Mesenchymal stem cell (in vitro differentiated cells and primary cell): ENCODE results near the gene TMEM81.

ENCODE experiments used
- DNase-seq: peaks from one replicate; pipeline ENCODE4 v3.0.0-alpha.2; 2013
- H2AFZ ChIP-seq: one replicate; pipeline ENCODE4 v1.6.1; 2013; ENCODE audit warnings: low read depth, mild to moderate bottlenecking, control low read depth, inconsistent platforms, low read length, moderate library complexity
- H2AK5ac ChIP-seq: 2 replicates; pipeline ENCODE4 v1.6.1; 2013; ENCODE audit warnings: low read length, moderate library complexity, mild to moderate bottlenecking, inconsistent platforms; ENCODE audit not compliant: severe bottlenecking
- H2BK120ac ChIP-seq: one replicate; pipeline ENCODE4 v1.6.1; 2013; ENCODE audit warnings: low read depth, mild to moderate bottlenecking, inconsistent platforms, low read length, moderate library complexity
- H2BK12ac ChIP-seq, 2 experiments: one replicate each; pipeline ENCODE4 v1.6.1; 2013; ENCODE audit warnings: inconsistent platforms in 2 of 2, low read length in 2 of 2, mild to moderate bottlenecking in 2 of 2, moderate library complexity in 2 of 2, control low read depth in 1 of 2
- H2BK15ac ChIP-seq: one replicate; pipeline ENCODE4 v1.6.1; 2013; ENCODE audit warnings: mild to moderate bottlenecking, low read depth, inconsistent platforms; ENCODE audit not compliant: poor library complexity, severe bottlenecking
- H2BK5ac ChIP-seq: 2 replicates; pipeline ENCODE4 v1.6.1; 2013; ENCODE audit warnings: low read depth, mild to moderate bottlenecking, low read length, control low read depth, inconsistent platforms; ENCODE audit not compliant: poor library complexity, severe bottlenecking
- H3K14ac ChIP-seq, 2 experiments: one replicate each; pipeline ENCODE4 v1.6.1; 2013; ENCODE audit warnings: inconsistent platforms in 2 of 2, low read length in 2 of 2, control low read depth in 1 of 2, mild to moderate bottlenecking in 1 of 2, moderate library complexity in 1 of 2
- H3K18ac ChIP-seq, 2 experiments: one replicate each; pipeline ENCODE4 v1.6.1; 2013; ENCODE audit warnings: inconsistent platforms in 2 of 2, low read length in 2 of 2, control low read depth in 1 of 2, low read depth in 1 of 2, mild to moderate bottlenecking in 1 of 2
- H3K23ac ChIP-seq, 2 experiments: one replicate each; pipeline ENCODE4 v1.6.1; 2013; ENCODE audit warnings: inconsistent platforms in 2 of 2, low read length in 2 of 2, mild to moderate bottlenecking in 2 of 2, moderate library complexity in 2 of 2, control low read depth in 1 of 2
- H3K27ac ChIP-seq: 2 replicates; pipeline ENCODE4 v1.5.1; 2013; ENCODE audit warnings: mild to moderate bottlenecking, moderate library complexity, low read length, control low read depth, inconsistent platforms; ENCODE audit not compliant: poor library complexity, severe bottlenecking
- H3K27me3 ChIP-seq, 2 experiments: 2 replicates each; pipeline versions ENCODE4 v1.6.1 to v1.7.0; 2013; ENCODE audit warnings: low read length in 2 of 2, mild to moderate bottlenecking in 2 of 2, moderate library complexity in 2 of 2, control low read depth in 1 of 2, inconsistent platforms in 1 of 2; ENCODE audit not compliant: control insufficient read depth in 1 of 2, insufficient read depth in 1 of 2
- H3K36me3 ChIP-seq, 2 experiments: 2 replicates each; pipeline versions ENCODE4 v1.6.1 to v1.7.0; 2013; ENCODE audit warnings: low read length in 2 of 2, control low read depth in 1 of 2, inconsistent platforms in 1 of 2, low read depth in 1 of 2, mild to moderate bottlenecking in 1 of 2; ENCODE audit not compliant: insufficient read depth in 2 of 2, control insufficient read depth in 1 of 2
- H3K4ac ChIP-seq, 2 experiments: one replicate each; pipeline ENCODE4 v1.6.1; 2013; ENCODE audit warnings: inconsistent platforms in 2 of 2, low read length in 2 of 2, mild to moderate bottlenecking in 2 of 2, moderate library complexity in 2 of 2, control low read depth in 1 of 2, low read depth in 1 of 2
- H3K4me1 ChIP-seq: 2 replicates; pipeline ENCODE4 v1.6.1; 2013; ENCODE audit warnings: low read depth, low read length, control low read depth; ENCODE audit not compliant: control insufficient read depth, insufficient read depth
- H3K4me2 ChIP-seq: 2 replicates; pipeline ENCODE4 v1.6.1; 2013; ENCODE audit warnings: low read length, mild to moderate bottlenecking, inconsistent platforms; ENCODE audit not compliant: poor library complexity, severe bottlenecking
- H3K4me3 ChIP-seq, 2 experiments: 2 replicates each; pipeline versions ENCODE4 v1.5.1 to v1.7.0; 2013; ENCODE audit warnings: low read length in 2 of 2, mild to moderate bottlenecking in 2 of 2, control low read depth in 1 of 2, low read depth in 1 of 2; ENCODE audit not compliant: insufficient read depth in 1 of 2
- H3K79me1 ChIP-seq: replicated peaks from 2 replicates; pipeline ENCODE4 v1.6.1; 2013; ENCODE audit warnings: mild to moderate bottlenecking, control low read depth, low read length, inconsistent platforms; ENCODE audit not compliant: poor library complexity, severe bottlenecking
- H3K9ac ChIP-seq: 2 replicates; pipeline ENCODE4 v1.7.0; 2013; ENCODE audit warnings: mild to moderate bottlenecking, low read length, moderate library complexity
- H3K9me3 ChIP-seq: 2 replicates; pipeline ENCODE4 v1.7.0; 2013; ENCODE audit warnings: mild to moderate bottlenecking, low read length; ENCODE audit not compliant: control insufficient read depth
- H4K8ac ChIP-seq: one replicate; pipeline ENCODE4 v1.6.1; 2013; ENCODE audit warnings: inconsistent platforms, mild to moderate bottlenecking, low read length, moderate library complexity
- H4K91ac ChIP-seq: one replicate; pipeline ENCODE4 v1.6.1; 2013; ENCODE audit warnings: mild to moderate bottlenecking, low read length, inconsistent platforms
- WGBS: methylation state at CpG from one replicate; pipeline ENCODE4 v1.1.7; 2013; ENCODE audit warnings: mixed read lengths; 5-methylcytosine and 5-hydroxymethylcytosine counted together

Gene TMEM81

GRCh38 chr1:205077934-205078311 is 6.3 kb downstream of the TMEM81 start:
- Histone ChIP-seq H3K14ac (no peak overlapping the region), H3K9ac (no peak overlapping the region), H2AFZ (no peak overlapping the region), H3K23ac (no peak overlapping the region), H3K36me3 (peaks cover 0 to 9% of the 10 kb centered on the region in 2 experiments), H3K18ac (no peak overlapping the region), H2BK15ac (no peak overlapping the region), H3K4ac (no peak overlapping the region), H4K8ac (no peak overlapping the region), H2BK12ac (no peak overlapping the region), H4K91ac (no peak overlapping the region), H3K4me1 (peaks cover 6% of the 10 kb centered on the region), H3K27ac (no peak overlapping the region), H3K4me2 (no peak overlapping the region), H3K79me1 (no peaks in the 10 kb centered on the region), H3K4me3 (no peak overlapping the region), H3K9me3 (no peaks in the 10 kb centered on the region), H3K27me3 (no peaks in the 10 kb centered on the region), H2AK5ac (no peak overlapping the region), H2BK120ac (no peak overlapping the region), H2BK5ac (no peak overlapping the region)
- no peak for DNase-seq
- no CpG with 5 or more reads among the region's 1 CpG for WGBS

DNA sequence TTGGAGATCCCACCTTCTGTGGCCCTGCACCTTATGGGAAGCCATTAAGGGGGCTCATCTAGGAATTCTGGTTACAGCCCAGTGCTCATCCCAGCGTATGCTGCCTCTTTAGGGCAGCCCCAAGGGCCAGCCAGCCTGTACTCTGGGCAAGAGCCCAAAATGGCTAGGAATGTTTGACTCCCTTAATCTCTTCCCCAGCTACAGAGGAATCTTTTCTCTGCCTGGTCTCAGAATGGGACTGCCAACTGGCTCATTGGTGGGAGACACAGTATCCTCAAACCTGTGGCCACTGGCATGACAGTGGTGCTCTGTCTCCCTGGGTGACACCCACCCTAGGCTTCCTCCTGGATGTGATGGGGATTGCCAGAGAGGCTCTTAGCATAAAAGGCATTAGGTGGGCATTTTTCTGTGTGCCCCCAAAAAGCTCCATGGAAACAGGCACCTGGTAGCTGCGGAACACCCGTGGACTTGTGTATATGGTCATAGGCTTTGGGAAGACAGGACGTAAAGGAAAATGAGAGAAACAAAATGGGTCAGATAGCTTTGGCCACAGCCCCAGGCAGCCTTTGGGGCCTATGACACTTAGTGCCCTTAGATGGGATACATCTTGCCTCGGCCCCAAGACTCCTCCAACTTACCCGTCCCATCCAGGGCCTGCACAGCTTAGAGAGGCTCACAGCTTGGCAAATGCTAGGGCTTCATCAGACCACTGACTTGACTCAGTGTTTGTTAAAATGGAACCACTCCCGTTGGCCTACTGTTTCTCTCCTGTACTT is 6.9 kb downstream of the TMEM81 start:
- H2BK120ac ChIP-seq, result no peak overlapping the region
- H3K4me3 ChIP-seq, result no peak overlapping the region

DNA sequence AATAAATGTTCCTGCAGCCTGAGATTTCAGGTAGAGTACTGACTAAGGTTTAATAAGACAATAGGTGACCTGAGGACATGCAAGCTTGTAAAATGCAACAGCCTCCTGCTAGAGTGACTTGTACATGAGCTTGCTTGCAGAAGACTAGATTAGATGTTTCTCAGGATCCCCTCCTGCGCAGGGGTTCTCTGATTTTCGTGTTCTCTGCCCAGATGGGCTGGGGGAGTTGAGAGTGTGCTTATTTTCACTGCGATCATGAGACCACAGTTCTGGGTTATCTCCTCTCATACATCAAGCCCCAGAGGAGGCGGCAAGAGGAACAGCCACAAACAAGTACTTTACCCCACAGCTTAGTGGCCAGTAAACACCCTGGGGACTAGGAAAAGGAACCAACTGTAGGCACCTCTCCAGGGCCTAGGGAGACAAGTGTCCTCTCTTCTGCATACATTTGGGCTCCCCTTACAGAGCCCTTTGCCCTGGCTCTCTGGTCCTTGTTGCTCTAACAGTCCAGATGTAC is 8.0 kb downstream of the TMEM81 start:
- no peak overlapping the region for H2AK5ac ChIP-seq
- H4K91ac ChIP-seq, result no peak overlapping the region
- H3K36me3 ChIP-seq, result no peaks in the 10 kb centered on the region
- H3K27ac ChIP-seq, result no peak overlapping the region
- no peak overlapping the region for H3K14ac ChIP-seq
- no peak overlapping the region for H4K8ac ChIP-seq
- H3K18ac ChIP-seq, result no peak overlapping the region
- no peaks in the 10 kb centered on the region for H3K79me1 ChIP-seq
- H3K23ac ChIP-seq, result no peak overlapping the region
- no peak overlapping the region for H2BK15ac ChIP-seq
- H3K9ac ChIP-seq, result no peak overlapping the region
- no peak overlapping the region for H3K4me2 ChIP-seq
- DNase-seq, result no peak
- H3K9me3 ChIP-seq, result no peaks in the 10 kb centered on the region
- no peak overlapping the region for H2AFZ ChIP-seq
- H2BK120ac ChIP-seq, result no peak overlapping the region
- WGBS, result 95% methylated on average over 4 of the region's 4 CpGs
- H2BK5ac ChIP-seq, result no peak overlapping the region
- H2BK12ac ChIP-seq, result no peak overlapping the region
- no peaks in the 10 kb centered on the region for H3K27me3 ChIP-seq
- H3K4ac ChIP-seq, result no peak overlapping the region
- no peak overlapping the region for H3K4me3 ChIP-seq
- H3K4me1 ChIP-seq, result peaks cover 6% of the 10 kb centered on the region

More for the DNA sequence above, 6.9 kb downstream of the TMEM81 start:
- Histone ChIP-seq H3K27me3 (no peaks in the 10 kb centered on the region), H3K9ac (no peak overlapping the region), H3K9me3 (no peaks in the 10 kb centered on the region), H3K4me1 (peaks cover 6% of the 10 kb centered on the region), H3K36me3 (peaks cover 0 to 3% of the 10 kb centered on the region in 2 experiments), H3K27ac (no peak overlapping the region), H3K18ac (no peak overlapping the region), H2AFZ (no peak overlapping the region), H2AK5ac (no peak overlapping the region), H4K91ac (no peak overlapping the region), H2BK15ac (no peak overlapping the region), H3K4me2 (no peak overlapping the region), H2BK5ac (no peak overlapping the region), H2BK12ac (no peak overlapping the region), H3K14ac (no peak overlapping the region), H4K8ac (no peak overlapping the region), H3K79me1 (no peaks in the 10 kb centered on the region), H3K23ac (no peak overlapping the region), H3K4ac (no peak overlapping the region)
- WGBS, result 99% methylated on average over 4 of the region's 7 CpGs
- no peak for DNase-seq

GRCh38 chr1:205075642-205076155 is 8.6 kb downstream of the TMEM81 start:
- H3K18ac ChIP-seq, result no peak overlapping the region
- 66% methylated on average over 7 of the region's 7 CpGs for WGBS
- H3K4me3 ChIP-seq, result no peak overlapping the region
- H3K14ac ChIP-seq, result no peak overlapping the region
- H2AFZ ChIP-seq, result no peak overlapping the region
- H2AK5ac ChIP-seq, result no peak overlapping the region
- no peak overlapping the region for H2BK5ac ChIP-seq
- no peak overlapping the region for H2BK120ac ChIP-seq
- H4K8ac ChIP-seq, result no peak overlapping the region
- no peak overlapping the region for H2BK15ac ChIP-seq
- H3K9me3 ChIP-seq, result no peaks in the 10 kb centered on the region
- H3K27me3 ChIP-seq, result no peaks in the 10 kb centered on the region
- no peak overlapping the region for H2BK12ac ChIP-seq
- no peaks in the 10 kb centered on the region for H3K36me3 ChIP-seq
- no peak for DNase-seq
- H3K4me2 ChIP-seq, result no peak overlapping the region
- no peaks in the 10 kb centered on the region for H3K79me1 ChIP-seq
- no peak overlapping the region for H4K91ac ChIP-seq
- H3K4ac ChIP-seq, result no peak overlapping the region
- peaks cover 6% of the 10 kb centered on the region for H3K4me1 ChIP-seq
- no peak overlapping the region for H3K23ac ChIP-seq
- no peak overlapping the region for H3K27ac ChIP-seq
- no peak overlapping the region for H3K9ac ChIP-seq
